Liver (tissue), 9 donors: ENCODE results near the gene GABBR2. TPM values are rescaled to one million over a fixed set of nuclear protein-coding genes. Genes with fewer than 3 reads are reported as not detected.

Source experiments
- DNase-seq: peaks from one replicate; pipeline ENCODE4 v3.0.0-alpha.2; 2017; ENCODE audit warnings: low spot score
- H3K27ac ChIP-seq, 2 donors: one replicate each; pipeline ENCODE4 v1.7.0; 2013; ENCODE audit warnings: inconsistent platforms in 2 of 2, low read length in 2 of 2, control low read depth in 1 of 2, low read depth in 1 of 2, mild to moderate bottlenecking in 1 of 2
- H3K27me3 ChIP-seq, 4 donors: one replicate each; pipeline versions ENCODE4 v1.6.1 to v1.7.0; 2013; ENCODE audit warnings: low read length in 3 of 4, inconsistent platforms in 1 of 4, mild to moderate bottlenecking in 1 of 4, moderate library complexity in 1 of 4; ENCODE audit not compliant: control insufficient read depth in 4 of 4, insufficient read depth in 4 of 4
- H3K36me3 ChIP-seq, 4 donors: one replicate each; pipeline versions ENCODE4 v1.6.1 to v1.7.0; 2013; ENCODE audit warnings: low read length in 3 of 4, mild to moderate bottlenecking in 3 of 4, low read depth in 1 of 4, moderate library complexity in 1 of 4; ENCODE audit not compliant: control insufficient read depth in 4 of 4, insufficient read depth in 3 of 4
- H3K4me1 ChIP-seq, 4 donors: one replicate each; pipeline versions ENCODE4 v1.6.1 to v1.7.0; 2013; ENCODE audit warnings: low read length in 3 of 4, mild to moderate bottlenecking in 3 of 4, moderate library complexity in 1 of 4; ENCODE audit not compliant: control insufficient read depth in 4 of 4, insufficient read depth in 4 of 4
- H3K4me3 ChIP-seq, 3 donors: one replicate each; pipeline versions ENCODE4 v1.6.1 to v1.7.0; 2013; ENCODE audit warnings: low read length in 3 of 3, control low read depth in 1 of 3, low read depth in 1 of 3, mild to moderate bottlenecking in 1 of 3
- H3K9ac ChIP-seq, 2 donors: one replicate each; pipeline ENCODE4 v1.7.0; 2013; ENCODE audit warnings: low read length in 2 of 2, mild to moderate bottlenecking in 2 of 2, moderate library complexity in 2 of 2, control low read depth in 1 of 2, low read depth in 1 of 2
- H3K9me3 ChIP-seq, 4 donors: one replicate each; pipeline versions ENCODE4 v1.6.1 to v1.7.0; 2013; ENCODE audit warnings: low read length in 3 of 4; ENCODE audit not compliant: control insufficient read depth in 4 of 4
- CTCF ChIP-seq: fragments of 150-350 bp; IDR thresholded peaks from 2 replicates; pipeline ENCODE4 v1.5.1; 2017; ENCODE audit warnings: improper control_type of control experiment, low read depth, low read length; ENCODE audit not compliant: missing input control
- EGR1 ChIP-seq, 2 donors: IDR thresholded peaks; 2 replicates each; pipeline ENCODE4 v1.6.1; 2016 to 2018; ENCODE audit warnings: antibody characterized with exemption in 2 of 2, low read depth in 2 of 2
- FOXA1 ChIP-seq: IDR thresholded peaks from 2 replicates; pipeline ENCODE4 v1.6.1; 2016; ENCODE audit warnings: antibody characterized with exemption
- FOXA2 ChIP-seq: IDR thresholded peaks from 2 replicates; pipeline ENCODE4 v1.6.1; 2016; ENCODE audit warnings: antibody characterized with exemption
- GABPA ChIP-seq, 2 donors: IDR thresholded peaks in 1 of 2; conservative IDR thresholded peaks in 1 of 2; 2 replicates each; pipeline ENCODE4 v1.6.1; 2016; ENCODE audit warnings: antibody characterized with exemption in 2 of 2, mild to moderate bottlenecking in 1 of 2, moderate library complexity in 1 of 2
- HNF4G ChIP-seq: IDR thresholded peaks from 2 replicates; pipeline ENCODE4 v1.6.1; 2016; ENCODE audit warnings: antibody characterized with exemption
- JUND ChIP-seq, 2 donors: IDR thresholded peaks; 2 replicates each; pipeline ENCODE4 v1.6.1; 2016; ENCODE audit warnings: antibody characterized with exemption in 2 of 2
- MAX ChIP-seq: IDR thresholded peaks from 2 replicates; pipeline ENCODE4 v1.6.1; 2016; ENCODE audit warnings: antibody characterized with exemption
- NR2F2 ChIP-seq: IDR thresholded peaks from 2 replicates; pipeline ENCODE4 v1.6.1; 2016; ENCODE audit warnings: antibody characterized with exemption
- RAD21 ChIP-seq, 2 donors: IDR thresholded peaks; 2 replicates each; pipeline ENCODE4 v1.6.1; 2016; ENCODE audit warnings: antibody characterized with exemption in 2 of 2, mild to moderate bottlenecking in 2 of 2
- REST ChIP-seq: IDR thresholded peaks from 2 replicates; pipeline ENCODE4 v1.6.1; 2016; ENCODE audit warnings: antibody characterized with exemption, mild to moderate bottlenecking
- SP1 ChIP-seq: IDR thresholded peaks from 2 replicates; pipeline ENCODE4 v1.6.1; 2018; ENCODE audit warnings: antibody characterized with exemption, mild to moderate bottlenecking
- TAF1 ChIP-seq: conservative IDR thresholded peaks from 2 replicates; pipeline ENCODE4 v1.6.1; 2016; ENCODE audit warnings: antibody characterized with exemption, mild to moderate bottlenecking
- YY1 ChIP-seq: IDR thresholded peaks from 2 replicates; pipeline ENCODE4 v1.6.1; 2016; ENCODE audit warnings: antibody characterized with exemption, mild to moderate bottlenecking
- ZBTB33 ChIP-seq: IDR thresholded peaks from 2 replicates; pipeline ENCODE4 v1.6.1; 2016; ENCODE audit warnings: antibody characterized with exemption
- WGBS: extraction: QIAGEN DNeasy Blood & Tissue Kit; methylation state at CpG from one replicate; pipeline ENCODE4 v1.1.7; 2013; 5-methylcytosine and 5-hydroxymethylcytosine counted together
- polyA plus RNA-seq, 2 donors: library from polyadenylated mRNA; stranded (reverse) in 1 of 2; unstranded in 1 of 2; fragments of 200-250 nt in 1 of 2; fragments of >200 nt in 1 of 2; fragmentation: Nextera tagmentation in 1 of 2; extraction: Ambion mirVana in 1 of 2; gene quantifications; one replicate each; pipeline versions ENCODE4 v1.2.1 to v1.2.3, GENCODE V29; 2013 to 2015
- total RNA-seq, 2 donors: library from RNA; depleted of rRNA; stranded (reverse); fragments of >200 nt; gene quantifications; one replicate each; pipeline ENCODE4 v1.2.3, GENCODE V29; 2014
- donor health status: healthy.
- donor health status: healthy.
- donor health status: healthy.
- donor health status: healthy.
- donor health status: healthy.

The GABBR2 gene
- total and polyA plus RNA-seq, 4 donors, result 0.03 to 0.23 (median 0.08) TPM; not detected in 1

GRCh38 chr9:98615633-98616032 is 93.1 kb downstream of the GABBR2 start (continued):
- no peak for TF ChIP-seq GABPA (IDR thresholded peaks at IDR 0.05 in 1 of 2, conservative IDR thresholded peaks at IDR 0.05 in 1 of 2)

- Histone ChIP-seq H3K27ac (no peak overlapping the region), H3K36me3 (peaks cover 0 to 1% (median 0%) of the 10 kb centered on the region in 4 donors), H3K4me1 (peaks cover 0 to 7% (median 5%) of the 10 kb centered on the region in 4 donors), H3K9ac (no peak overlapping the region), H3K27me3 (no peaks in the 10 kb centered on the region), H3K4me3 (no peak overlapping the region), H3K9me3 (no peaks in the 10 kb centered on the region)
- TF ChIP-seq FOXA2 (no peak), JUND (IDR thresholded peaks at IDR 0.05) (no peak), HNF4G (no peak), REST (no peak), CTCF (no peak), GABPA (IDR thresholded peaks at IDR 0.05 in 1 of 2, conservative IDR thresholded peaks at IDR 0.05 in 1 of 2) (no peak), EGR1 (IDR thresholded peaks at IDR 0.05; ENCODE audit: low read depth in 2 of 2) (no peak), TAF1 (no peak), RAD21 (IDR thresholded peaks at IDR 0.05) (no peak), NR2F2 (no peak)
- 87% methylated on average over 2 of the region's 2 CpGs for WGBS
- DNase-seq, result no peak
Observed at GRCh38 chr9:98614941-98615340, 93.8 kb downstream of the GABBR2 start.

DNA sequence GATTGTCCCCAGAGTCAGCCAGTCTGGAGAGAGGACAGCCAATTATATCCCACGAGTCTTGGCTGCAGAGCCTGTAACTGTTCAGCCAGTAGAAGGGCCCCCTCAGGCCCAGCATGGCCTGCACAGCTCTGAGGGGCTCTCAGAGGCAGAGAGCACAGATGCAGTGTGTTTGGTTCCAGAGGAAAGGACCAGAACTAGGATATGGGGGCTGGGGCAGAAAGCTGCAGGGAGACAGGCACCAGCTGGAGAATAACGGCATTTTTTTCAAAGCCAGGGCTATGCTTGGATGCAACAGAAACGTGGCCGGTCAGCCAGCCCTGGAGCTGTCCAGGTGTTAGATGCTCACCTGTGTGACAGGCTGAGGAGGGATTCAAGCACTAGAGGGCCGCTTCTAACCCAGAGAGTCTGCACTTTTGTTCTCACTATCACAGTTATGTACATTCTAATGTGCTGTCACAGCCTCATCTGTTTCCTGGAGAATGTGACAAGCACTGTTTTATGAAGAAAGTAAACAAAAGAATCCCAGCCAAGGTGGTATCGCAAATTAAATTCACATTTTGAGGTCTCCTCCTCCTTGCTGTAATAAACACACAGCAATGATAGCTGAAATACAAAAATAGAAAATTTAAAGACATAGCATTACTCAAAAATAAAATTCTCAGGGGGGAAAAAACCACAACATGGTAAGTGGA is 96.5 kb downstream of the GABBR2 start:
- no peak overlapping the region for H3K27ac ChIP-seq
- 68% methylated on average over 6 of the region's 6 CpGs for WGBS
- peaks cover 0 to 1% (median 0%) of the 10 kb centered on the region in 4 donors for H3K36me3 ChIP-seq
- peaks cover 0 to 7% (median 5%) of the 10 kb centered on the region in 4 donors for H3K4me1 ChIP-seq
- H3K9me3 ChIP-seq, result no peaks in the 10 kb centered on the region
- H3K9ac ChIP-seq, result no peak overlapping the region
- H3K4me3 ChIP-seq, result no peak overlapping the region
- no peak for DNase-seq
- no peaks in the 10 kb centered on the region for H3K27me3 ChIP-seq
- TF ChIP-seq EGR1 (IDR thresholded peaks at IDR 0.05; ENCODE audit: low read depth in 2 of 2), result no peak
- TF ChIP-seq SP1, result no peak
- TF ChIP-seq NR2F2, result no peak
- TF ChIP-seq ZBTB33, result no peak
- no peak for TF ChIP-seq TAF1
- TF ChIP-seq HNF4G, result no peak
- TF ChIP-seq MAX, result no peak
- TF ChIP-seq RAD21 (IDR thresholded peaks at IDR 0.05), result no peak
- TF ChIP-seq FOXA1, result no peak
- no peak for TF ChIP-seq REST
- no peak for TF ChIP-seq YY1
- TF ChIP-seq GABPA (IDR thresholded peaks at IDR 0.05 in 1 of 2, conservative IDR thresholded peaks at IDR 0.05 in 1 of 2), result no peak
